Smooth muscle cell of the brain vasculature (primary cell): ENCODE measurements around the gene ETNK1.

Experiments
- DNase-seq: peaks from one replicate; pipeline ENCODE4 v3.0.0-alpha.2; 2012; ENCODE audit warnings: low read depth, low spot score

ETNK1 gene

GRCh38 chr12:22634883-22635282 is 9.9 kb downstream of the ETNK1 start:
- no peak for DNase-seq

GRCh38 chr12:22635812-22636211 is 10.8 kb downstream of the ETNK1 start:
- DNase-seq: no peak

GRCh38 chr12:22640851-22641250 is 15.9 kb downstream of the ETNK1 start:
- DNase-seq: no peak

- DNase-seq: no peak
These were observed 16.5 kb downstream of the ETNK1 start for GRCh38 chr12:22641353-22642053.

- no peak for DNase-seq
These were observed 23.7 kb downstream of the ETNK1 start for GRCh38 chr12:22648668-22649067.

GRCh38 chr12:22653075-22653474 is 28.1 kb downstream of the ETNK1 start:
- DNase-seq: no peak

- DNase-seq: no peak
These were observed 28.8 kb downstream of the ETNK1 start for GRCh38 chr12:22653791-22654190.

GRCh38 chr12:22656376-22656775 is 31.4 kb downstream of the ETNK1 start:
- DNase-seq: no peak

- no peak for DNase-seq
These were observed 31.9 kb downstream of the ETNK1 start for GRCh38 chr12:22656831-22657230.

- DNase-seq: no peak
These were observed 32.6 kb downstream of the ETNK1 start for GRCh38 chr12:22657538-22657937.

GRCh38 chr12:22658214-22658613 is 33.2 kb downstream of the ETNK1 start:
- DNase-seq: no peak

GRCh38 chr12:22662356-22662755 is 37.4 kb downstream of the ETNK1 start:
- DNase-seq: no peak

GRCh38 chr12:22665476-22665875 is 40.5 kb downstream of the ETNK1 start:
- no peak for DNase-seq

GRCh38 chr12:22667122-22667521 is 42.2 kb downstream of the ETNK1 start:
- no peak for DNase-seq

- no peak for DNase-seq
These were observed 43.5 kb downstream of the ETNK1 start for GRCh38 chr12:22668441-22668840.

- no peak for DNase-seq
These were observed 45.8 kb downstream of the ETNK1 start for GRCh38 chr12:22670762-22671161.

- DNase-seq: no peak
These were observed 48.0 kb downstream of the ETNK1 start for GRCh38 chr12:22672951-22673350.

- DNase-seq: no peak
These were observed 53.0 kb downstream of the ETNK1 start for GRCh38 chr12:22677781-22678574.

- no peak for DNase-seq
These were observed 57.7 kb downstream of the ETNK1 start for GRCh38 chr12:22682663-22683062.

GRCh38 chr12:22683131-22683530 is 58.2 kb downstream of the ETNK1 start:
- no peak for DNase-seq

GRCh38 chr12:22684140-22685118 is 59.5 kb downstream of the ETNK1 start:
- DNase-seq: no peak

- DNase-seq: no peak
These were observed 61.2 kb downstream of the ETNK1 start for GRCh38 chr12:22686193-22686592.
